Adrenal gland (tissue), 12 donors: ENCODE measurements around the gene TCTA. TPM values are rescaled to one million over a fixed set of nuclear protein-coding genes. Genes with fewer than 3 reads are reported as not detected.

Experiments used
- polyA plus RNA-seq, 3 donors: library from polyadenylated mRNA; stranded (reverse); fragments of 200-250 nt in 2 of 3; fragments of 350-450 nt in 1 of 3; fragmentation: Illumina TruSeq in 1 of 3; extraction: RNeasy Lipid Tissue Mini Kit (QIAGEN cat#74804) in 1 of 3; gene quantifications; one replicate each; pipeline ENCODE4 v1.2.3, GENCODE V29; 2013 to 2014
- total RNA-seq, 9 donors: library from RNA; depleted of rRNA in 4 of 9; stranded (reverse); fragments of >200 nt in 4 of 9; fragments of 120-200 nt in 1 of 9; fragmentation: NEBNext Ultra II Directional in 1 of 9; extraction: Animal tissue kit (Norgen Biotek cat#: 25700) in 1 of 9; gene quantifications; one replicate each; pipeline versions ENCODE4 v1.1.0 to v1.2.4, GENCODE V29; 2013 to 2023
- donor health status: healthy with polysubstance abuse.
- donor health status: Bipolar disorder and iron deficiency.
- donor health status: DM: yes; HTN: yes; CAD: no.
- donor health status: DM: no; HTN: no; CAD: no.
- donor health status: DM: no; HTN: no; CAD: no.
- donor health status: DM: yes; HTN: yes; CAD: no.

TCTA gene
- total and polyA plus RNA-seq, 12 donors = 26.9 to 116 (median 44.7) TPM

Other genes with a start within 250 kb of the TCTA start
- gene CCDC71, start 246.1 kb upstream of the TCTA start, total RNA-seq = 10 to 100 TPM; 23.5 to 46.4 (median 32.2) TPM
- 10 to 100 TPM; 13.4 to 17.7 (median 15.7) TPM for gene CCDC71, start 246.1 kb upstream of the TCTA start, polyA plus RNA-seq
- 100 to 1,000 TPM; 195 to 501 (median 247) TPM for gene KLHDC8B, start 240.8 kb upstream of the TCTA start, total RNA-seq
- 100 to 1,000 TPM; 127 to 226 (median 171) TPM for gene KLHDC8B, start 240.8 kb upstream of the TCTA start, polyA plus RNA-seq
- 1 to 10 TPM; 3.4 to 7.4 (median 5.3) TPM for gene C3orf62, start 135.2 kb upstream of the TCTA start, total RNA-seq
- gene C3orf62, start 135.2 kb upstream of the TCTA start, polyA plus RNA-seq = 10 to 100 TPM in 2 of 3 donors, 1 to 10 TPM in 1; 7.9 to 17.9 (median 15.1) TPM
- gene USP4, start 72.4 kb upstream of the TCTA start, total RNA-seq = 10 to 100 TPM; 14.2 to 56.9 (median 39.0) TPM
- gene USP4, start 72.4 kb upstream of the TCTA start, polyA plus RNA-seq = 10 to 100 TPM; 41.4 to 71.0 (median 53.4) TPM
- 1,000 to 10,000 TPM in 2 of 9 donors, 100 to 1,000 TPM in 7; 339 to 1,200 (median 514) TPM for gene GPX1, start 54.1 kb upstream of the TCTA start, total RNA-seq
- gene GPX1, start 54.1 kb upstream of the TCTA start, polyA plus RNA-seq = 100 to 1,000 TPM in 2 of 3 donors, 10 to 100 TPM in 1; 60.3 to 942 (median 567) TPM
- gene RHOA, start 447 bp upstream of the TCTA start, total RNA-seq = 100 to 1,000 TPM; 215 to 913 (median 430) TPM
- gene RHOA, start 447 bp upstream of the TCTA start, polyA plus RNA-seq = 100 to 1,000 TPM; 185 to 796 (median 189) TPM
- gene AMT, start 10.1 kb downstream of the TCTA start, total RNA-seq = 10 to 100 TPM in 8 of 9 donors, 1 to 10 TPM in 1; 5.6 to 33.0 (median 20.2) TPM
- 10 to 100 TPM; 18.9 to 55.8 (median 22.9) TPM for gene AMT, start 10.1 kb downstream of the TCTA start, polyA plus RNA-seq
- 10 to 100 TPM in 8 of 9 donors, 1 to 10 TPM in 1; 9.2 to 58.6 (median 19.6) TPM for gene NICN1, start 16.9 kb downstream of the TCTA start, total RNA-seq
- gene NICN1, start 16.9 kb downstream of the TCTA start, polyA plus RNA-seq = 1 to 10 TPM; 8.8 to 9.9 (median 9.2) TPM
- 100 to 1,000 TPM in 2 of 9 donors, 10 to 100 TPM in 7; 32.9 to 173 (median 78.9) TPM for gene DAG1, start 57.8 kb downstream of the TCTA start, total RNA-seq
- 10 to 100 TPM in 1 of 3 donors, 1 to 10 TPM in 2; 9.1 to 41.4 (median 9.1) TPM for gene DAG1, start 57.8 kb downstream of the TCTA start, polyA plus RNA-seq
- 1 to 10 TPM in 8 of 9 donors, under 1 TPM in 1; 0.72 to 4.6 (median 1.6) TPM for gene BSN, start 142.1 kb downstream of the TCTA start, total RNA-seq
- 1 to 10 TPM in 2 of 3 donors, under 1 TPM in 1; 0.27 to 3.9 (median 1.3) TPM for gene BSN, start 142.1 kb downstream of the TCTA start, polyA plus RNA-seq